ENCODE measurements around the gene AHCYL1. TPM values are rescaled to one million over a fixed set of nuclear protein-coding genes. Genes with fewer than 3 reads are reported as not detected.

The AHCYL1 gene
- total RNA-seq, 1 experiment from 2014 or later = 92.0 TPM

GRCh38 chr1:109942434-109942833 is 42.1 kb upstream of the AHCYL1 start:
- H2AFZ ChIP-seq (ENCODE audit: low read depth, low read length, poor library complexity, severe bottlenecking) = no peak overlapping the region
- CTCF ChIA-PET = no interaction called here
- RAD21 ChIA-PET (ENCODE audit: low non-redundant PET in 1 of 2, low total read pairs in 2 of 2, uncharacterized antibody in 2 of 2, unreplicated experiment in 2 of 2) = no interaction called here
- intact Hi-C loops (cut with micrococcal nuclease) = no loop called here
- H3K27ac ChIP-seq (ENCODE audit: low read depth, low read length) = no peak overlapping the region
- no peaks in the 10 kb centered on the region for H4K20me1 ChIP-seq (ENCODE audit: insufficient read depth)
- no peaks in the 10 kb centered on the region for H3K36me3 ChIP-seq (ENCODE audit: control insufficient read depth in 1 of 2, insufficient read depth in 2 of 2, low read length in 2 of 2)
- H3K9me2 ChIP-seq (ENCODE audit: insufficient read depth) = no peaks in the 10 kb centered on the region
- H3K4me3 ChIP-seq (replicated peaks in 1 of 2; ENCODE audit: low read depth in 1 of 2, low read length in 2 of 2) = no peak overlapping the region
- DNase-seq (ENCODE audit: low read depth, low spot score) = no peak
- TF ChIP-seq ZBTB33 (IDR thresholded peaks at IDR 0.05; ENCODE audit: extremely low read depth, insufficient replicate concordance, low read length) = no peak
- TF ChIP-seq ATF3 (IDR thresholded peaks at IDR 0.05) = no peak
- no peak for TF ChIP-seq EGR1 (IDR thresholded peaks at IDR 0.05; ENCODE audit: low read depth)
- no peak for TF ChIP-seq SIN3A (IDR thresholded peaks at IDR 0.05; ENCODE audit: low read depth)
- TF ChIP-seq ELF1 (IDR thresholded peaks at IDR 0.05; ENCODE audit: borderline replicate concordance, low read depth) = no peak
- no peak for TF ChIP-seq CTCF (IDR thresholded peaks at IDR 0.05 in 2 of 3, conservative IDR thresholded peaks at IDR 0.05 in 1 of 3; ENCODE audit: borderline replicate concordance in 1 of 3, insufficient read depth in 1 of 3, low read depth in 2 of 3, low read length in 2 of 3)
- TF ChIP-seq FOSL1 (IDR thresholded peaks at IDR 0.05; ENCODE audit: low read depth) = no peak
- no peak for TF ChIP-seq REST (IDR thresholded peaks at IDR 0.05; ENCODE audit: low read depth)
- TF ChIP-seq ZNF274 (IDR thresholded peaks at IDR 0.05; ENCODE audit: low read depth, low read length) = no peak
- TF ChIP-seq MAX (IDR thresholded peaks at IDR 0.05) = no peak
- no peak for TF ChIP-seq YY1 (IDR thresholded peaks at IDR 0.05; ENCODE audit: extremely low read depth, insufficient replicate concordance, low read depth, low read length)
- TF ChIP-seq EZH2phosphoT487 (IDR thresholded peaks at IDR 0.05; ENCODE audit: borderline replicate concordance) = no peak
- TF ChIP-seq JUND (IDR thresholded peaks at IDR 0.05) = no peak
- TF ChIP-seq SRF (IDR thresholded peaks at IDR 0.05; ENCODE audit: low read depth) = no peak
- TF ChIP-seq POLR2AphosphoS5 (IDR thresholded peaks at IDR 0.05; ENCODE audit: low read depth, low read length) = no peak
- no peak for TF ChIP-seq EZH2 (IDR thresholded peaks at IDR 0.05)
- TF ChIP-seq POLR2A (IDR thresholded peaks at IDR 0.05; ENCODE audit: borderline replicate concordance, extremely low read depth, insufficient read depth, insufficient read length) = no peak
- no peak for TF ChIP-seq TCF7L2 (IDR thresholded peaks at IDR 0.05; ENCODE audit: borderline replicate concordance, extremely low read depth, insufficient read depth, insufficient read length)
- TF ChIP-seq CEBPB (IDR thresholded peaks at IDR 0.05; ENCODE audit: low read depth) = no peak
- no peaks in the 10 kb centered on the region for H3K4me1 ChIP-seq (ENCODE audit: control insufficient read depth in 1 of 2, insufficient read depth in 2 of 2, low read length in 2 of 2)
- POLR2A ChIA-PET = no interaction called here
- no peak overlapping the region for H3K9ac ChIP-seq (ENCODE audit: low read length)
- no TSS peak for BruUV-seq (replicated peaks)
- H3K9me3 ChIP-seq (ENCODE audit: control insufficient read depth in 1 of 2, insufficient read depth in 1 of 2, low read depth in 1 of 2, low read length in 2 of 2) = peaks cover 0 to 3% of the 10 kb centered on the region in 2 experiments; a peak in 1 of 4 replicates
- no peak for ATAC-seq
- H3K79me2 ChIP-seq (ENCODE audit: insufficient read depth, low read length) = no peaks in the 10 kb centered on the region
- H3K27me3 ChIP-seq (ENCODE audit: insufficient read depth, low read length) = no peaks in the 10 kb centered on the region
- no peak overlapping the region for H3K4me2 ChIP-seq (ENCODE audit: low read length)
